Stimulated activated CD4-positive, alpha-beta T cell treated with anti-CD3 and anti-CD28 coated beads, Interleukin-1b, Interleukin-23, amount 100 ng/mL, for 1 hour (primary cell): ENCODE results near the gene SLC6A7.
"Not testable (repeated sequence)": the region's sequence is repeated elsewhere in the genome, so short reads cannot be mapped to it uniquely, and the experiment has no call there.

ENCODE experiments used
- DNase-seq, 2 donors: peaks; one replicate each; pipeline ENCODE4 v3.0.0-alpha.2; 2020; ENCODE audit warnings: low read depth in 2 of 2

The SLC6A7 gene

DNA sequence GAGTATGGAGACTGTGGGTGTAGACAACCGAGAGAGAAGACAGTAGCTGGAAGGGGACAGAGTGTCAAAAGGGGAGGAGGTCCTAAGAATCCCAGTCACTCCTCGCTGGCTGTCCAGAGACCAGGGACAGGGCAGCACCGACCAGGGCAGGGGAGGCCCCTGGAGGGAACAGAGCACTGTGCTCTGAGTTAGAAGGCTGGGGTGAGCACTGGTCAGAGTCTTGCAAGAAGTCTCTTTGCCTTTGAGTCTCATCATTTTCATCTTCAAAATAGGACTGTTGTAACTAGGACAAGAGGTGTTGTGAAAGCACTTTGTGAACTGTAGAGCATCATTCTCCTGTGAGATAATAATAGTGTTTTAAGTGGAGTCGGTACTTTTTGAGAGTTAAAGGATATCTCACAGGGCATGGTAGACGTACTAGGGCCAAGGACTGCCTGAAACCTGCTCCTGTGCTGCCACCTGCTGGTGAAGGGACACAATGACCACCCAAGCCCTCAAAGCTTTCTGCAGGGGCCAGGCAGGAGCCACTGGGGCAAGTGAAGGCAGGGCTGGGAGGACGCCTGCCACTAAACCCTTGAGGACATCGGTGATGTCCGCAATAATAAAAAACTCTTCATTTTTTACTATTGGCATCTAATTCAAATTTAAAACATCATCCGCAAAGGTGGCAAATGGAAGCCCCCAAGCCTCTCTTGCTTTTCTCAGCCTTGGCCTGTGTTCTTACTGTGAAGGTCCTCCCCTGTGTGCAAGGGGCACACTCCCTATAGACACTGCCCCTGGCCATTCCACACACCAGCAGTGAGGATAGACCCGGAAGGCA is 28.2 kb downstream of the SLC6A7 start:
- peak; percentile 54 to 64 for DNase-seq

GRCh38 chr5:150218693-150219035 is 28.8 kb downstream of the SLC6A7 start:
- no peak for DNase-seq

DNA sequence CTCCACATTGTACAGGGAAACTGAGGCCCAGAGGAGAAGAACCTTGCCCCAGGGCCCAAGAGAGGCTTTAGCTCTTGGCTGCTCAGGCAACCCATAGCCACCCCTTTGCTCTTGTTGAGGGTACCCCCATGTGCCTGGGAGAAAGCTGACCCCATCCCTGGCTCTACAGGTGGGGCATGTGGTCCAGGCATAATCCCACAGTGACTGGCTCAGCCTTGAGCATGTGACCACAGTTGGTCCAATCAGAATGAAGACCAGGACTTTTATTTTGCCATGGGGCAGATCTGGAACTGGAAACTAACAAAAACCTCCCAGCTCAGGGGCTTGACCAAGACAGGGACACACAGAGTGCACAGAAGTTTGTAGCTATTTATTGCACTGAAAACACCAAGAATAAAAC is 29.3 kb downstream of the SLC6A7 start:
- no peak for DNase-seq

- DNase-seq = no peak
Observed at GRCh38 chr5:150219861-150220260, 30.0 kb downstream of the SLC6A7 start.

DNA sequence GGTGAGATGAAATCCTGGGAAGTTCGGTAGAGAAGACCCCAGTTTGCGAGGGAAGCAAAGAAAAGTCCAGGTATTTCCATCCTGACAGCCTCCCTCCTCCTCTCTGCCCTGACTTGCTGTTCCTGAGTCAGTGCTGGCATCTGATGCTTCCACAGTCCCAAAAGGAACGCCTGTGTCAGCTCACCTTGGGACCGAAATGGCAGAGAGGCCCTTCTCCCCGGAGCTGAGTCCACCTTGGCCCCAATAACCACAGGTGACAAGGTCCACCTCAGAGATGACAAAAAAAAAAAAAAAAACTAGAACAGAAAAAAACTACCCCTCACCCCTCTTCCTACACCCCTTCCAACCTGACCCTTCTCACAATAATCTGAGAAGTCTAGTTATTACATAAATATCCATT is 31.6 kb downstream of the SLC6A7 start:
- DNase-seq = no peak

DNA sequence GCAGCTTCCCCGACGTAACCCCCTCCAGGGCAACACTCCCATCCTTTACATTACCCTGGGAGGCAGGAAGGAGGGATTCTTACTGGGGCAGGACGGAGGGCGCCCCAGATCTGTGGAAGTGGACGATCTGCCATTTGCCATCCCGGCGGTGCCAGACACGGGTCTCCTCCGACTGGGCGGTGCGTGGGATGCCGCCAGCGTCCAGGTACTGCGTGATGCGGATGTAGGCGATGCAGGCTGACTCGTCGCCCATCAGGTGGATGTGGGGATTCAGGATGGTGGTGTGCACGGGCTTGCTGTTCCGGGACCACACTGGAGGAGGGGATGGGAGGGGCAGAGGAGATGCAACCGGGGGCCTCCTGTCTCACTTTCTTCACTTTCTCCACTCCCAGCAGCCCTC is 33.0 kb downstream of the SLC6A7 start:
- DNase-seq = no peak

- DNase-seq = no peak
Observed at GRCh38 chr5:150223474-150223873, 33.6 kb downstream of the SLC6A7 start.

DNA sequence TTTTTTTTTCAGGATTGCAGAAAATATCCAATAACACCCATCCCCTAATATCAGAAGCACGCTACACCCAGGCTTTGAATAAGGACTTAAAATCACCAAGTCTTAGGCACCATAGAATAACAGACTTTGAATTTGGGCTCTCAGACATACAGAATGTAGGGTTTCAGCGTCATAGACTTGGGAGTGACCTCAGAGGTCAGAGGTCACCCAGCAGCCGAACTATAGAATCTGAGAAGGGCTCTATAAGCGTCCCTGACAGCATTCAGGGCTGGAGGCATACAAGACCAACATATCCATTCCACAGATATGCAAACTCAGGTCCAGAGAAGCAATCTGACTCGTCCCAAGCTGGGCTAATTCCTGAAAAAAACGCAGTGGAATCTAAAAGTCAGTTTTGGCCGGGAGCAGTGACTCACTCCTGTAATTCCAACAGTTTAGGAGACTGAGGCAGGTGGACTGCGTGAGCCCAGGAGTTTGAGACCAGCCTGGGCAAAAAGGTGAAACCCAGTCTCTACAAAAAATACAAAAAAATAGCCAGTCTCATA is 34.7 kb downstream of the SLC6A7 start:
- no peak for DNase-seq

- DNase-seq = no peak
Observed at GRCh38 chr5:150227036-150227435, 37.2 kb downstream of the SLC6A7 start.

DNA sequence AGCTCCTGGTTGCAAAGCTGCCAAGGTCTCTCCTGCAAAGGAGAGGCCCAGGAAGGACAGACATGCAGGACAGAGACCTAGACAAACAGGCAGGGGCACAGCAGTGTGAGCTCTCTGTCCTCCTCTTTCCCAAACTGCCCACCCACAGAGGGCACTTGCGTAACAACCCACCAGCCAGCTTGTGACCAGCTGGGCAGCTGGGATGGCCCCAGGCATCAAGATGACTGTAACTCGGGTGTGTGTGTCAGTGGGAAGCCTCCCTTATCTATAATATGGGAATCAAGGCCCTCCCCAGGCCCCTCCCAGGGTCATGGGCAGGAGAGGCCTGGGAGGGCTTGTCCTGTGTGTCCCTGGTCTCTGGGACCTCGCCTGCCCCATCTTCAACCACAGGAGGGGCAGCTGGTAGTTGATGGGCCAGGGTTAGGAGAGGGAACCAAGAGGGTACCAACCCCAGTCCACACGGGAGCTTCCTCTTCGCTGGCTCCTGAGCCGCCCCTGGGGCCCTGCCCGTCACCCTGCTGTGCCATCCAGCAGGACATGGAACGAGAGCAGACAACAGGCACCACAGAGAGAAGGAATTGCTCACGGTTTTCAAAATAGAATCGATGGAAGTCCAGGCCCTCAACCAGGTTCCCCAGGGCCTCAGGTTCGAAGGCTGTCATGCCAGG is 37.9 kb downstream of the SLC6A7 start:
- no peak for DNase-seq

GRCh38 chr5:150229571-150229970 is 39.7 kb downstream of the SLC6A7 start:
- DNase-seq = no peak

GRCh38 chr5:150230842-150231241 is 41.0 kb downstream of the SLC6A7 start:
- no peak for DNase-seq

DNA sequence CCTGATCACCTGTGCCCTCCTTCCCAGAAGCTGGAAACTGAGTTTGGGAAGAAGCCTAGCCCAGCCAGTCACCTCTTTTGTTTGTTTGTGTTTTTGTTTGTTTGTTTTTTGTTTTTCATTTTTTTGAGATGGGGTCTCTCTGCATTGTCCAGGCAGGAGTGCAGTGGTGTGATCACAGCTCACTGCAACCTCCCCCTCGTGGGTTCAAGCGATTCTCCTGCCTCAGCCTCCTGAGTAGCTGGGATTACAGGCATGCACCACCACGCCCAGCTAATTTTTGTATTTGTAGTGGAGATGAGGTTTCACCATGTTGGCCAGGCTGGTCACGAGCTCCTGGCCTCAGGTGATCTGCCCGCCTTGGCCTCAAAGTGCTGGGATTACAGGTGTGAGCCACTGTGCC is 43.8 kb downstream of the SLC6A7 start:
- DNase-seq = not testable (repeated sequence)

- DNase-seq = no peak
Observed at GRCh38 chr5:150234576-150235499, 45.0 kb downstream of the SLC6A7 start.

DNA sequence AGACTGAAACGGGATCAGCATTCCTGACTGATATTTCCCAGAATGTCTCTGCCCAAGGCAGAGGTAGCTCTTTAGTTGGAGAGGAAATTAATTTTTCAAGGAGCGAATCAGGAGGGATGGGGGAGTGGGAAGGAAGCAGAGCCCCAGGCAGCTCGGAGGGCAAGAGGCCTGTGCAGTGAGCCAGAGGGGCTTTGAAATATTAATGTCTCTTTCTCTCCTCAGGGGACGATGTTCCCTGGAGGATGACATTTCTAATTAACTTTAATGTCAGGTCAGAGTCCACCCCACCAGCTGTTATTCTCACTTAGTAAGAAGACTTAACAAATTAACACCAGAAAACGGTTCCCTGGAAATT is 45.6 kb downstream of the SLC6A7 start:
- DNase-seq = no peak

- no peak for DNase-seq
Observed at GRCh38 chr5:150236313-150236712, 46.5 kb downstream of the SLC6A7 start.

DNA sequence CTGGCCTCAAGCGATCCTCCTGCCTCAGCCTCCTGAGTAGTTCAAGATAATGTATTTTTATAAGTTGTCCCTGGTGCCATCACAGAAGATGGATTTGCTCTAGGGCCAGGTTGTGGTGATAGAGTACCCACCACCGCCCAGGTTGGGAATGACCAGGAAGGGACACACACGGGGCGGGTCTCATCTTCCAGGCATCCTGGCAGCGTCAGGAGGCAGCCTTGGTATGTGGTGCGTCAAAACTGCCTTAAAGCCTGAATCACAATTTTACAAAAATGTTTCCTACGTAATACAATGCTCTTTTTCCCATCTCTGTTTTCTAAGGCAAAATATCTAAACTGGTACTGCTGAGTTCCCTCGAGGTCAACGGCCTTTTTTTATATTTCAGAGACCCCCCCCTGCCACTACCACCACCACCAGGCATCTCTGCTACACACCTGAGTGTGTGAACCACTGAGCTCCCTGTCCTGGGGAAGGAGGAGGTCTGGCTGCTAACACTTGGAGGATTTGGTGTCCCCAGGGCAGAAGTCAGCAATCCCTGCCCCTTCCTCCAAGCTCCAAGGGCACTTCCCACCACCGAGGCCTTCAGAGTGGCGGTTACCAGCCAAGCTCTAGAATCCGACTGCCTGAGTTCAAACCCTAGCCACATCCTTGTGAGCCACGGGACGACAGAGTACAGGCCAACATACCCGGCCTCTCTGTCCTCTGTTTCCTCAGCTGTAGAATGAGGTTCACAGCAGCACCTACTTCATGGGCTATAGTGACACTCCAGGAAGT is 47.3 kb downstream of the SLC6A7 start:
- no peak for DNase-seq

DNA sequence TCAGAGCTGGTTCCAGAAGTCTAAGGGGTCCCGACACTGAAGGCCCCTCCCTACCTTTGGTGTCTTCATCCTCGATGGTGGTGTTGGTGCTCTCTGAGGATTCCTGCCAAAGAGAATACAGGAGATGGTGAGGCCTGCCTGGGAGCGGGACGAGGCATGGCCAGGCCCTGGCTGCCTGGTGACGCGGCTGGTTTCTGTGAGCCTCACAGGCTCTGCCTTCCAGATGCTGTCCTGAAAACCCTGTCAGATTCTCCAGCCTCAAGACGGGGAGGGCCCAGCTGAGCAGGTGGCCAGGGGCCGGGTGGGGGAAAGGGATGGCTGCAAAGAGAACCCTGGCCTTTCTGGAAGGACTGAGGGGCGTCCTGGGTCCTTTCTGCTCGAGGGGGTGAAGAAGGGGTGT is 48.8 kb downstream of the SLC6A7 start:
- no peak for DNase-seq

GRCh38 chr5:150239099-150239793 is 49.4 kb downstream of the SLC6A7 start:
- no peak for DNase-seq

DNA sequence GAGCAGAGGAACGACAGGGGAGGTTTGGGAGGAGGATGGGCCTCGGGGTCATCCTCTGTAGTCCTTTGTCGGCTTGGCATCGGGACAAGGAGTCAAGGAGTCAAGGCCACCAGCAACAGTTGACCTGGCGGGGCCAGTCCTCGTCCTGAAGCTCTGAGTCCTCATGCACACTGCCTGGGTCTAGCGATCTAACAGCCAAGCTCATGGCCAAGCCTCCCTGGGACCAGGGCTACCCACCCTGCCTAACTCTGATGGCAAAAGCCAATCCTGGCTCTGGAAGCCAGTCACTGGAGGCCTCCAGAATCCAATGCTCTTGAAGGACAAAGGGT is 49.9 kb downstream of the SLC6A7 start:
- no peak for DNase-seq
